Subcutaneous preadipocyte (primary cell): ENCODE measurements around the gene CAMK1D. TPM values are rescaled to one million over a fixed set of nuclear protein-coding genes. Genes with fewer than 3 reads are reported as not detected.

ENCODE experiments used
- small RNA-seq: library from RNA; depleted of rRNA; stranded (forward); fragments of <200 nt; gene quantifications from one replicate; pipeline ENCODE3, GENCODE V24; 2012
- total RNA-seq: library from RNA; depleted of rRNA; stranded (reverse); fragments of >200 nt; gene quantifications from 2 replicates; pipeline ENCODE4 v1.2.3, GENCODE V29; 2012

Gene CAMK1D
- 2.3 and 3.7 TPM in 2 replicates for total RNA-seq

GRCh38 chr10:12348870-12349628 lies at the start of gene CAMK1D:
TSS of gene CAMK1D (plus strand) at chr10:12349547.

Small RNA genes lying within 50 kb of the gene (small RNA-seq; reads per million reads assigned to genes)
- not detected for gene MIR4480
- not detected for gene MIR548Q
- not detected for gene RF00279
- gene RN7SL198P, result not detected
- not detected for gene RNU6ATAC39P

Other genes with a start within 250 kb of the CAMK1D start
- gene SEC61A2, start 219.9 kb upstream of the CAMK1D start, total RNA-seq, result 10.9 and 11.0 TPM in 2 replicates
- gene NUDT5, start 153.7 kb upstream of the CAMK1D start, total RNA-seq, result 61.4 and 67.6 TPM in 2 replicates
- gene CDC123, start 153.4 kb upstream of the CAMK1D start, total RNA-seq, result 145 and 156 TPM in 2 replicates